ENCODE measurements around the gene RERE.

GRCh38 chr1:8321612-8322011 is 495.8 kb downstream of the RERE start:
- TF ChIP-seq CTCF (IDR thresholded peaks at IDR 0.05), result no peak
- no peak for TF ChIP-seq POLR2A (IDR thresholded peaks at IDR 0.05)

Data from thyroid gland (tissue), 4 donors.